GM12875 (cell line): ENCODE results near the gene TMEM121.
"Not testable (repeated sequence)": the region's sequence is repeated elsewhere in the genome, so short reads cannot be mapped to it uniquely, and the experiment has no call there.

Experiments
- H3K4me3 ChIP-seq: one replicate; pipeline ENCODE4 v1.5.1; 2011; ENCODE audit warnings: low read depth, low read length, control low read depth
- CTCF ChIP-seq: IDR thresholded peaks from 2 replicates; pipeline ENCODE4 v1.5.1; 2011; ENCODE audit warnings: low read depth, mild to moderate bottlenecking, control low read depth, inconsistent platforms, low read length, moderate library complexity, borderline replicate concordance; ENCODE audit not compliant: insufficient read depth

Gene TMEM121

GRCh38 chr14:105536691-105537579, 10.6 kb downstream of the TMEM121 start:
- H3K4me3 ChIP-seq, result no peak overlapping the region
- no peak for TF ChIP-seq CTCF

- peak; percentile 98 for TF ChIP-seq CTCF
- H3K4me3 ChIP-seq, result no peak overlapping the region
Observed at GRCh38 chr14:105537580-105538474, 11.4 kb downstream of the TMEM121 start.

GRCh38 chr14:105538481-105539049, 12.2 kb downstream of the TMEM121 start:
- TF ChIP-seq CTCF, result no peak
- H3K4me3 ChIP-seq, result no peak overlapping the region

- no peak overlapping the region for H3K4me3 ChIP-seq
- TF ChIP-seq CTCF, result no peak
Observed at GRCh38 chr14:105540811-105541210, 14.4 kb downstream of the TMEM121 start.

- no peak overlapping the region for H3K4me3 ChIP-seq
- no peak for TF ChIP-seq CTCF
Observed at GRCh38 chr14:105541218-105541875, 15.0 kb downstream of the TMEM121 start.

- not testable (repeated sequence) for H3K4me3 ChIP-seq
Observed at GRCh38 chr14:105545676-105546075, 19.3 kb downstream of the TMEM121 start.

- H3K4me3 ChIP-seq, result not testable (repeated sequence)
Observed at GRCh38 chr14:105546410-105546809, 20.0 kb downstream of the TMEM121 start.

- H3K4me3 ChIP-seq, result not testable (repeated sequence)
Observed at GRCh38 chr14:105547072-105547471, 20.7 kb downstream of the TMEM121 start.
